NT2/D1 (cell line): ENCODE measurements around the gene RREB1.

Source experiments
- SUZ12 ChIP-seq: IDR thresholded peaks from 2 replicates; pipeline ENCODE4 v1.6.1; 2011; ENCODE audit not compliant: insufficient read length, insufficient read depth; ENCODE audit errors: extremely low read depth
- YY1 ChIP-seq: IDR thresholded peaks from 2 replicates; pipeline ENCODE4 v1.6.1; 2011; ENCODE audit not compliant: insufficient read length, insufficient read depth
- ZNF274 ChIP-seq: IDR thresholded peaks from 2 replicates; pipeline ENCODE4 v1.6.1; 2011; ENCODE audit warnings: mild to moderate bottlenecking, low read depth, low read length

DNA sequence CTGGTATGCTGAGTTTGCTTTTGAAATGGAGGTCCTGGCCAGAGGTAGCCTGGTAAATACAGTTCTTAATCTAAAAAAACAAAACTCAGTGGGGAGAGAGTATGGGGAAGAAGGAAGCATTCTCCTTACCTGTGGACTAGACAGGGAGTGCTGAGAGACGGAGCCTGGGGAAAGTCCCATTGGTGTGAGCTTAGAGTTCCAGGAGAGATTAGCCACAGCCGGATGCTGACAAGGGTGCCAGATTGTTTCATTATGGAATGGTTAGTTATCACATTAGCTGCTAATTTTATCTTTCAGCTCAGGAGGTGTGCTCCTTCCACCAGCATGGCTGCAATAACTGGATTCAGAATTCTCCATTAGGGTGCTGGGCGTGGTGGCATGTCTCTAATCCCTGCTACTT lies 75.9 kb downstream of the RREB1 start:
- no peak for TF ChIP-seq ZNF274
- no peak for TF ChIP-seq YY1
- TF ChIP-seq SUZ12: no peak
